22Rv1 (cell line): Measurements from ENCODE around the gene CECR2.

ENCODE experiments used
- H3K27ac ChIP-seq: fragments of 450-650 bp; 2 replicates; pipeline ENCODE4 v1.5.1; 2017
- CTCF ChIP-seq: fragments of 450-650 bp; IDR thresholded peaks from 2 replicates; pipeline ENCODE4 v1.5.1; 2017; ENCODE audit warnings: mild to moderate bottlenecking
- ZFX ChIP-seq: fragments of 450-650 bp; IDR thresholded peaks from 2 replicates; pipeline ENCODE4 v1.6.1; 2017; ENCODE audit warnings: antibody characterized with exemption, borderline replicate concordance

The CECR2 gene

GRCh38 chr22:17484608-17485007 lies 115.3 kb downstream of the CECR2 start:
- no peak overlapping the region for H3K27ac ChIP-seq
- TF ChIP-seq ZFX (no peak), CTCF (no peak)

- no peak overlapping the region for H3K27ac ChIP-seq
- no peak for TF ChIP-seq ZFX
These were observed 117.1 kb downstream of the CECR2 start for GRCh38 chr22:17486313-17486712.

GRCh38 chr22:17486719-17487118 lies 117.5 kb downstream of the CECR2 start:
- no peak for TF ChIP-seq CTCF
- no peak for TF ChIP-seq ZFX
- H3K27ac ChIP-seq: no peak overlapping the region

GRCh38 chr22:17489101-17489500 lies 119.8 kb downstream of the CECR2 start:
- no peak overlapping the region for H3K27ac ChIP-seq
- TF ChIP-seq ZFX (no peak), CTCF (no peak)

- no peak overlapping the region for H3K27ac ChIP-seq
- TF ChIP-seq CTCF: no peak
- TF ChIP-seq ZFX: no peak
These were observed 121.9 kb downstream of the CECR2 start for GRCh38 chr22:17491090-17491640.

GRCh38 chr22:17492247-17492646 lies 123.0 kb downstream of the CECR2 start:
- TF ChIP-seq ZFX (no peak), CTCF (no peak)
- H3K27ac ChIP-seq: no peak overlapping the region

- H3K27ac ChIP-seq: no peak overlapping the region
- TF ChIP-seq CTCF: no peak
- no peak for TF ChIP-seq ZFX
These were observed 124.2 kb downstream of the CECR2 start for GRCh38 chr22:17493419-17493981.

GRCh38 chr22:17496841-17497240 lies 127.6 kb downstream of the CECR2 start:
- TF ChIP-seq CTCF (no peak), ZFX (no peak)
- H3K27ac ChIP-seq: no peak overlapping the region
